HepG2 (cell line): Measurements from ENCODE around the gene EPS8L3. TPM values are rescaled to one million over a fixed set of nuclear protein-coding genes. Genes with fewer than 3 reads are reported as not detected.

Source experiments
- ATAC-seq: fragments of 200-7000 bp; cut with Tn5 transposase; 3 replicates; pipeline ENCODE4 v1.9.1; 2020; ENCODE audit warnings: mild to moderate bottlenecking, moderate library complexity
- BruUV-seq: library from RNA; stranded (reverse); fragments of 400-500 nt; replicated peaks from 2 replicates; lab custom pipeline; 2021; lab: Mats Ljungman, UMichigan
- CTCF ChIA-PET: fragments of 300-600 bp; formaldehyde crosslinking; extraction: SDS; loops from one replicate; lab custom pipeline; 2021; ENCODE audit warnings: low total read pairs, inconsistent platforms, low intra/inter-chr PET ratio; lab: Yijun Ruan, JAX
- POLR2A ChIA-PET: fragments of 350-600 bp; sonication (Branson Sonifier 250); formaldehyde crosslinking; loops from one replicate; lab custom pipeline; 2020; ENCODE audit warnings: antibody characterized with exemption, inconsistent platforms; lab: Yijun Ruan, JAX
- DNase-seq: peaks from one replicate; pipeline ENCODE4 v3.0.0-alpha.2; 2015; ENCODE audit warnings: low spot score
- FAIRE-seq: peaks from 3 replicates; lab custom pipeline; 2011; peaks lifted over from hg19 to GRCh38; lab: Jason Lieb, UNC
- H2AFZ ChIP-seq: one replicate; pipeline ENCODE4 v1.6.1; 2011; ENCODE audit warnings: low read length, inconsistent platforms
- H3K27ac ChIP-seq: fragments of 300-600 bp; 3 replicates; pipeline ENCODE4 v1.8.0; 2011; ENCODE audit warnings: mixed run types, mild to moderate bottlenecking, mixed read lengths, low read length, inconsistent platforms; ENCODE audit not compliant: insufficient read depth; ENCODE audit errors: extremely low read length
- H3K27me3 ChIP-seq, 2 experiments: fragments of 200-600 bp in 1 of 2; 2 replicates in 1 of 2; 3 replicates in 1 of 2; pipeline versions ENCODE4 v1.6.0 to v1.8.0; 2011; ENCODE audit warnings: low read length in 2 of 2, mild to moderate bottlenecking in 2 of 2, moderate library complexity in 2 of 2, inconsistent platforms in 1 of 2; ENCODE audit not compliant: insufficient read depth in 2 of 2, control insufficient read depth in 1 of 2
- H3K36me3 ChIP-seq, 2 experiments: fragments of 200-600 bp in 1 of 2; replicated peaks in 1 of 2; 2 replicates in 1 of 2; 3 replicates in 1 of 2; pipeline versions ENCODE4 v1.5.1 to v1.8.0; 2011; ENCODE audit warnings: low read length in 2 of 2, inconsistent platforms in 1 of 2; ENCODE audit not compliant: insufficient read depth in 2 of 2, control insufficient read depth in 1 of 2
- H3K4me1 ChIP-seq: 2 replicates; pipeline ENCODE4 v1.5.1; 2012; ENCODE audit warnings: low read length, inconsistent platforms; ENCODE audit not compliant: insufficient read depth
- H3K4me2 ChIP-seq: 2 replicates; pipeline ENCODE4 v1.6.0; 2011; ENCODE audit warnings: low read depth, low read length, inconsistent platforms
- H3K4me3 ChIP-seq, 3 experiments: fragments of 200-600 bp in 1 of 3; sonication (generic), shearing (Covaris generic) in 1 of 3; replicated peaks in 1 of 3; 2 replicates each; pipeline ENCODE4 v1.5.1; 2011 to 2016; ENCODE audit warnings: low read length in 3 of 3, inconsistent platforms in 2 of 3, low read depth in 2 of 3, mild to moderate bottlenecking in 2 of 3, control low read depth in 1 of 3, mixed read lengths in 1 of 3; ENCODE audit not compliant: insufficient read depth in 1 of 3
- H3K79me2 ChIP-seq: one replicate; pipeline ENCODE4 v1.6.1; 2011; ENCODE audit warnings: low read length, inconsistent platforms; ENCODE audit not compliant: insufficient read depth
- H3K9ac ChIP-seq: 2 replicates; pipeline ENCODE4 v1.6.0; 2011; ENCODE audit warnings: mild to moderate bottlenecking, low read depth, low read length, inconsistent platforms; ENCODE audit not compliant: insufficient read depth
- H3K9me3 ChIP-seq: 2 replicates; pipeline ENCODE4 v1.5.1; 2012; ENCODE audit warnings: mild to moderate bottlenecking, low read length
- H4K20me1 ChIP-seq: 2 replicates; pipeline ENCODE4 v1.6.0; 2011; ENCODE audit warnings: inconsistent platforms, mild to moderate bottlenecking, low read length, moderate library complexity; ENCODE audit not compliant: insufficient read depth
- ATF6 ChIP-seq: sonication (generic); formaldehyde crosslinking; conservative IDR thresholded peaks from 2 replicates; pipeline ENCODE4 v1.4.0; 2020; ENCODE audit warnings: missing genetic modification reagents
- BCL3 ChIP-seq: sonication (generic); formaldehyde crosslinking; IDR thresholded peaks from 2 replicates; pipeline ENCODE4 v1.5.1; 2020; ENCODE audit warnings: mild to moderate bottlenecking, missing genetic modification reagents, moderate library complexity
- BRF2 ChIP-seq: sonication (generic); formaldehyde crosslinking; IDR thresholded peaks from 2 replicates; pipeline ENCODE4 v1.8.1; 2022; ENCODE audit warnings: mild to moderate bottlenecking, missing genetic modification reagents
- MLX ChIP-seq: IDR thresholded peaks from 2 replicates; pipeline ENCODE4 v1.6.1; 2016
- ZNF17 ChIP-seq: sonication (generic); formaldehyde crosslinking; IDR thresholded peaks from 2 replicates; pipeline ENCODE4 v1.5.0; 2020; ENCODE audit warnings: mild to moderate bottlenecking, missing genetic modification reagents
- WGBS: methylation state at CpG from one replicate; pipeline ENCODE4 v1.1.6; 2017; ENCODE audit warnings: low lambda C conversion rate; 5-methylcytosine and 5-hydroxymethylcytosine counted together
- in situ Hi-C: cut with HindIII; loops from 2 replicates; pipeline ENCODE4 v1.10.0; 2017; ENCODE audit warnings: low pct_unique_long_range_greater_than_20kb; ENCODE audit not compliant: extremely low pct_ligation_motif_present
- intact Hi-C: fragments of 100-400 bp; cut with micrococcal nuclease; formaldehyde crosslinking; loops from one replicate; pipeline ENCODE4 v1.10.0; 2022; ENCODE audit not compliant: unreplicated experiment
- polyA plus RNA-seq, 8 experiments: library from polyadenylated mRNA; depleted of rRNA in 3 of 8; stranded (reverse) in 7 of 8; unstranded in 1 of 8; fragments of >200 nt; fragmentation: Illumina TruSeq in 4 of 8; extraction: Trizol in 4 of 8; gene quantifications; 2 replicates each; pipeline versions ENCODE4 v1.2.1 to v1.2.3, GENCODE V29; 2011 to 2016; ENCODE audit warnings: low read depth in 4 of 8, missing spikeins in 1 of 8, mixed read lengths in 1 of 8; ENCODE audit not compliant: insufficient read depth in 1 of 8
- total RNA-seq, 5 experiments: library from RNA; depleted of rRNA; stranded (reverse); fragments of >200 nt; fragmentation: Illumina TruSeq; extraction: Trizol; gene quantifications; 2 replicates each; pipeline ENCODE4 v1.2.3, GENCODE V29; 2016; ENCODE audit warnings: low read depth in 1 of 5

EPS8L3 gene
- total and polyA plus RNA-seq, 2 of the 13 experiments (the other 11 are each of a cell fraction or from before 2014, with no cell fraction given) = 18.2 to 106 TPM

DNA sequence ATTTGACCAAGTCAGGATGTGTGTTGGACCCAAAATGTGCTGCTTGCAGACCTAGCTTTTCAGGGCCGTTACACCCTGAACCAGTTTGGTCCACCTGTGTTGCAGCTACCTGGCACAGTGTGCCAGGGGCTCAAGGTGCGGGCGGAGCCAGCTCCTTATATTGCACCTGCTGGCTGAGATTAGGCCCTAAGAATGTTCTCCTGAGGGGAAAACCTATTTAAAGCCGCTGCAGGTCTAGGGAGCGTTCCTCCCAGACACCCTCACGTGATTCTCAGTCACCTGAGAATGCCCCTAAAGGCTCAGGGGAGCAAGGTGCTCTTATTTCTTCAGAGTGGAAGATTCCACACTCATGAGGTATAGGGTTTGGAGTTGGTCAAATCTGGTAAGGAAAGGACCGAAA is 34.9 kb downstream of the EPS8L3 start:
- 73% methylated on average over 7 of the region's 7 CpGs for WGBS
- BruUV-seq = no TSS peak

More for the DNA sequence above, 34.9 kb downstream of the EPS8L3 start:
- in situ Hi-C loops (no loop called here), intact Hi-C loops (no loop called here)
- H3K79me2 ChIP-seq = no peaks in the 10 kb centered on the region
- CTCF ChIA-PET = no interaction called here
- FAIRE-seq (no peak), ATAC-seq (no peak), DNase-seq (no peak)
- H3K27ac ChIP-seq = no peak overlapping the region
- H3K4me3 ChIP-seq = no peak overlapping the region
- no peaks in the 10 kb centered on the region for H3K9me3 ChIP-seq
- TF ChIP-seq ZNF17 (CRISPR knock-in tag) (no peak), BCL3 (no peak), BRF2 (no peak), MLX (CRISPR knock-in tag) (no peak), ATF6 (CRISPR knock-in tag) (no peak)
- H4K20me1 ChIP-seq = no peaks in the 10 kb centered on the region
- H3K4me2 ChIP-seq = no peak overlapping the region
- H3K9ac ChIP-seq = no peak overlapping the region
- POLR2A ChIA-PET = no interaction called here
- no peak overlapping the region for H2AFZ ChIP-seq
- H3K27me3 ChIP-seq = no peaks in the 10 kb centered on the region; a peak in 1 of 5 replicates
- no peaks in the 10 kb centered on the region for H3K36me3 ChIP-seq
- H3K4me1 ChIP-seq = peaks cover 52% of the 10 kb centered on the region
